GM10266 (cell line): Measurements from ENCODE around the gene DNAH3.

ENCODE experiments used
- DNase-seq: peaks from one replicate; pipeline ENCODE4 v3.0.0; 2012; ENCODE audit errors: extremely low spot score
- TF ChIP-seq, protein P1 (sequence below): IDR thresholded peaks from 2 replicates; pipeline ENCODE4 v1.5.1; 2012; ENCODE audit warnings: mild to moderate bottlenecking, low read depth; ENCODE audit not compliant: control insufficient read depth, insufficient read depth; ENCODE audit errors: missing control alignments

DNAH3 gene

DNA sequence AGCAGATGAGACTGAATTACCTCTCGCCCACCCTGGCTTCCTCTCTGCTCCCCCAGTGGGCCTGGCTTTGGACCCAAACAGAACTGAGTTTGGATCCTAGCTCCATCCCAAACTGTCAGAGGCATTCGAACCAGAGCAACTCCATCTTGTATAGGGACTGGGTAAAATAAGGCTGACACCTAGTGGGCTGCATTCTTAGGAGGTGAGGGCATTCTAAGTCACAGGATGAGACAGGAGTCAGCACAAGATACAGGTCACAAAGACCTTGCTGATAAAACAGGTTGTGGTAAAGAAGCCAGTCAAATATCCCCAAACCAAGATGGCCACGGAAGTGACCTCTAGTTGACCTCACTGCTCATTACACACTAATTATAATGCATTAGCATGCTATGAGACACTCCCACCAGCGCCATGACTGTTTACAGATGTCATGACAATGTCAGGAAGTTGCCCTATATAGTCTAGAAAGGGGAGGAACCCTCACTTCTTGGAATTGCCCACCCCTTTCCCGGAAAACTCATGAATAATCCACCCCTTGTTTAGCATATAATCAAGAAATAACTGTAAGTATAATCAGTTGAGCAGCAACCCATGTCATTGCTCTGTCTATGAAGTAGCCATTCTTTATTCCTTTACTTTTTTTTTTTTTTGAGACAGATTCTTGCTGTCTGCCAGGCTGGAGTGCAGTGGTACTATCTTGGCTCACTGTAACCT is 205.6 kb downstream of the DNAH3 start:
- TF ChIP-seq, protein P1, sequence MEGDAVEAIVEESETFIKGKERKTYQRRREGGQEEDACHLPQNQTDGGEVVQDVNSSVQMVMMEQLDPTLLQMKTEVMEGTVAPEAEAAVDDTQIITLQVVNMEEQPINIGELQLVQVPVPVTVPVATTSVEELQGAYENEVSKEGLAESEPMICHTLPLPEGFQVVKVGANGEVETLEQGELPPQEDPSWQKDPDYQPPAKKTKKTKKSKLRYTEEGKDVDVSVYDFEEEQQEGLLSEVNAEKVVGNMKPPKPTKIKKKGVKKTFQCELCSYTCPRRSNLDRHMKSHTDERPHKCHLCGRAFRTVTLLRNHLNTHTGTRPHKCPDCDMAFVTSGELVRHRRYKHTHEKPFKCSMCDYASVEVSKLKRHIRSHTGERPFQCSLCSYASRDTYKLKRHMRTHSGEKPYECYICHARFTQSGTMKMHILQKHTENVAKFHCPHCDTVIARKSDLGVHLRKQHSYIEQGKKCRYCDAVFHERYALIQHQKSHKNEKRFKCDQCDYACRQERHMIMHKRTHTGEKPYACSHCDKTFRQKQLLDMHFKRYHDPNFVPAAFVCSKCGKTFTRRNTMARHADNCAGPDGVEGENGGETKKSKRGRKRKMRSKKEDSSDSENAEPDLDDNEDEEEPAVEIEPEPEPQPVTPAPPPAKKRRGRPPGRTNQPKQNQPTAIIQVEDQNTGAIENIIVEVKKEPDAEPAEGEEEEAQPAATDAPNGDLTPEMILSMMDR, result no peak
- no peak for DNase-seq

GRCh38 chr16:20942256-20942655 is 208.4 kb downstream of the DNAH3 start:
- TF ChIP-seq, protein P1, result no peak
- DNase-seq, result no peak

- DNase-seq, result no peak
- TF ChIP-seq, protein P1, result no peak
These were observed 209.1 kb downstream of the DNAH3 start for GRCh38 chr16:20941636-20941926.

DNA sequence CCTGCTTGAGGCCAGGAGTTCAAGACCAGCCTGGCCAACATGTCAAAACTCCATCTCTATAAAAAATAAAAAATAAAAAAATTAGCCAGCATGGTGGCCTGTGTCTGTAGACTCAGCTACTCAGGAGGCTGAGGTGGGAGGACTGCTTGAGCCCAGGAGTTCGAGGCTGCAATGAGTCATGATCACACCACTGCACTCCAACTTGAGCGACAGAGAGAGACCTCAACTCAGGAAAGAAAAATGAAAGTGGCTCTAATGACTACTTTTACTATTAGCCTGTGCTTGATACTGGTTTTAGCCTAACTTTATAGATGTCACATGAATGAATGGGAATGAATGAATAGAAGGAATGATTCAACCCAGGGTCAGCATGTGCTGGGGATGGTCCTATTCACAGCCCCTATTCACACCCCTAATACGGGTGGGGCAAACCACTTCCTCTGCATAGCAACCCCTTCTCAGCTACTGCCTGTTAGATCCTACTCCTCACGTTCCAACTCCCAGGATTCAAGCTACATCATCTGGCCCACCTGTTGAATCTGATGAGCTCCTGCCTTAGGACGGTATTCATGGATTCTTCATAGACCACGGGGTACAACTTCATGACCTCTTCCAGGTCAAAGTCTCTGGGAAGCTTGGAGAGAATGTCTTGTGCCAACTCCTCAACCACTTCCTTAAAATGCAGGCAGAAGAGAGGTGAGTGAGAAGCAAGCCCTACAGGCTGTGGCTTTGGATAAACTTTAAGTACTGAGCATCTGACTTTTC is 209.6 kb downstream of the DNAH3 start:
- no peak for DNase-seq
- TF ChIP-seq, protein P1, result no peak

DNA sequence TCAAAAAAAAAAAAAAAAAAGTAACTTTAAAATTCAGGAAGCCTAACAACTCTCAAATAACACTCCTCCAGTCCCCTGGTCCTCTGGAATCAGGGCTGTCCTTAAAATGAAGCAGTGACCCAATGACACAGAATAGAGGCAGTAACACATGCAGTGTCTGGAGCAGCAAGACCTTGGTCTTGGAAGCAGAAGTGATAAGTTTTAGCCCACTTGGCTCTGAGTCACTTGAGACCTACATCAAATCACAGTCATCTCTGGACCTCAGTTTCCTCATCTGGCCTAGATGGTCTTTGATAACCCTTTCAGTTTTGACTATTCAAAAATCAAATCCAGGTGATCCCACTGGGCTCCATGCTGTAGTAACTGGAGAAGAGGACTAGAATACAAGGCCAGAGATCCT is 211.0 kb downstream of the DNAH3 start:
- DNase-seq, result no peak
- TF ChIP-seq, protein P1, result no peak

- TF ChIP-seq, protein P1, result no peak
- no peak for DNase-seq
These were observed 212.2 kb downstream of the DNAH3 start for GRCh38 chr16:20938426-20938825.

GRCh38 chr16:20937736-20938135 is 212.9 kb downstream of the DNAH3 start:
- TF ChIP-seq, protein P1, result no peak
- no peak for DNase-seq
